A549 (cell line): Measurements from ENCODE around the gene PGBD5. TPM values are rescaled to one million over a fixed set of nuclear protein-coding genes. Genes with fewer than 3 reads are reported as not detected.

Experiments used
- ATAC-seq, 2 experiments: fragments of 200-7000 bp in 1 of 2; fragments of >200 bp in 1 of 2; cut with Nextera tagmentation in 1 of 2; cut with Tn5 transposase in 1 of 2; 3 replicates each; pipeline versions ENCODE4 v1.8.0 to v1.9.1; 2018 to 2020; ENCODE audit warnings: mild to moderate bottlenecking in 1 of 2, moderate library complexity in 1 of 2
- CTCF ChIA-PET: fragments of 300-600 bp; sonication (Branson Sonifier 250); formaldehyde crosslinking; extraction: SDS; loops from one replicate; lab custom pipeline; 2021; ENCODE audit warnings: antibody characterized with exemption, inconsistent platforms; lab: Yijun Ruan, JAX
- POLR2A ChIA-PET: fragments of 350-600 bp; formaldehyde crosslinking; extraction: SDS; loops from one replicate; lab custom pipeline; 2021; ENCODE audit warnings: antibody characterized with exemption, inconsistent platforms; lab: Yijun Ruan, JAX
- DNase-seq, 2 experiments: peaks; one replicate each; pipeline versions ENCODE4 v3.0.0 to v3.0.0-alpha.2; 2011 to 2016; ENCODE audit warnings: low read depth in 1 of 2, low spot score in 1 of 2
- FAIRE-seq: peaks from 2 replicates; lab custom pipeline; 2011; peaks lifted over from hg19 to GRCh38; lab: Jason Lieb, UNC
- H3K27ac ChIP-seq, 2 experiments: fragments of >200 bp; sonication (Bioruptor Twin); formaldehyde crosslinking; 3 replicates each; pipeline ENCODE4 v1.5.1; 2016 to 2017
- H3K4me1 ChIP-seq: fragments of >200 bp; sonication (Bioruptor Twin); formaldehyde crosslinking; 3 replicates; pipeline ENCODE4 v1.6.1; 2016
- H3K4me2 ChIP-seq: fragments of >200 bp; sonication (Bioruptor Twin); formaldehyde crosslinking; 3 replicates; pipeline ENCODE4 v1.6.1; 2016
- H3K4me3 ChIP-seq: fragments of >200 bp; sonication (Bioruptor Twin); formaldehyde crosslinking; 3 replicates; pipeline ENCODE4 v1.5.1; 2016
- H3K9me3 ChIP-seq: fragments of >200 bp; sonication (Bioruptor Twin); formaldehyde crosslinking; 3 replicates; pipeline ENCODE4 v1.6.1; 2016
- ATOH8 ChIP-seq: fragments of 250-450 bp; sonication (Bioruptor Pico); IDR thresholded peaks from 2 replicates; pipeline ENCODE4 v1.5.0; 2020; ENCODE audit warnings: low read depth, mild to moderate bottlenecking, moderate library complexity
- BCL3 ChIP-seq: fragments of >200 bp; sonication (Bioruptor Twin); formaldehyde crosslinking; IDR thresholded peaks from 3 replicates; pipeline ENCODE4 v1.6.1; 2016
- CBX8 ChIP-seq: fragments of 200-600 bp; sonication (generic); IDR thresholded peaks from 2 replicates; pipeline ENCODE4 v1.6.1; 2016
- CHD2 ChIP-seq: fragments of 150-350 bp; IDR thresholded peaks from 2 replicates; pipeline ENCODE4 v1.6.1; 2014; ENCODE audit warnings: low read length; ENCODE audit not compliant: partially characterized antibody
- E2F6 ChIP-seq: IDR thresholded peaks from 2 replicates; pipeline ENCODE4 v1.6.1; 2012; ENCODE audit warnings: low read depth, borderline replicate concordance
- EP300 ChIP-seq, 2 experiments: fragments of >200 bp; sonication (Bioruptor Twin); formaldehyde crosslinking; IDR thresholded peaks; 2 replicates in 1 of 2; 3 replicates in 1 of 2; pipeline ENCODE4 v1.6.1; 2016 to 2017
- ESRRA ChIP-seq: fragments of 150-350 bp; IDR thresholded peaks from 2 replicates; pipeline ENCODE4 v1.6.1; 2014; ENCODE audit warnings: mild to moderate bottlenecking, low read length, borderline replicate concordance
- FOSB ChIP-seq: fragments of 250-450 bp; sonication (Bioruptor Pico); IDR thresholded peaks from 2 replicates; pipeline ENCODE4 v1.5.0; 2020; ENCODE audit warnings: mild to moderate bottlenecking, moderate library complexity
- HOXB13 ChIP-seq: fragments of 250-450 bp; sonication (Bioruptor Pico); IDR thresholded peaks from 2 replicates; pipeline ENCODE4 v1.5.0; 2020; ENCODE audit warnings: low read depth, mild to moderate bottlenecking, moderate library complexity
- HOXB5 ChIP-seq: fragments of 250-450 bp; sonication (Bioruptor Pico); IDR thresholded peaks from 2 replicates; pipeline ENCODE4 v1.5.0; 2020; ENCODE audit warnings: mild to moderate bottlenecking, moderate library complexity
- MAZ ChIP-seq: fragments of 150-350 bp; IDR thresholded peaks from 2 replicates; pipeline ENCODE4 v1.6.1; 2014; ENCODE audit warnings: antibody characterized with exemption, low read depth, low read length, borderline replicate concordance
- NPAS2 ChIP-seq: fragments of 250-450 bp; sonication (Bioruptor Pico); IDR thresholded peaks from 2 replicates; pipeline ENCODE4 v1.8.0; 2022; ENCODE audit warnings: mild to moderate bottlenecking, moderate library complexity, borderline replicate concordance
- RAD21 ChIP-seq, 2 experiments: fragments of >200 bp in 1 of 2; sonication (Bioruptor Twin) in 1 of 2; formaldehyde crosslinking in 1 of 2; IDR thresholded peaks in 1 of 2; conservative IDR thresholded peaks in 1 of 2; 2 replicates in 1 of 2; 3 replicates in 1 of 2; pipeline ENCODE4 v1.6.1; 2012 to 2018; ENCODE audit warnings: inconsistent platforms in 1 of 2
- RARB ChIP-seq: fragments of 250-450 bp; sonication (Bioruptor Pico); IDR thresholded peaks from 2 replicates; pipeline ENCODE4 v1.8.0; 2021; ENCODE audit warnings: mild to moderate bottlenecking, moderate library complexity
- SMC3 ChIP-seq: fragments of >200 bp; sonication (Bioruptor Twin); formaldehyde crosslinking; IDR thresholded peaks from 3 replicates; pipeline ENCODE4 v1.6.1; 2018; ENCODE audit warnings: inconsistent platforms
- TP53 ChIP-seq: fragments of 250-450 bp; sonication (Bioruptor Pico); IDR thresholded peaks from 2 replicates; pipeline ENCODE4 v1.5.0; 2021; ENCODE audit warnings: mild to moderate bottlenecking, moderate library complexity
- ZC3H11A ChIP-seq: fragments of 450-650 bp; IDR thresholded peaks from 2 replicates; pipeline ENCODE4 v1.6.1; 2014; ENCODE audit warnings: antibody characterized with exemption, mild to moderate bottlenecking
- ZNF302 ChIP-seq: fragments of 250-450 bp; sonication (Bioruptor Pico); IDR thresholded peaks from 2 replicates; pipeline ENCODE4 v1.9.0; 2021; ENCODE audit warnings: inconsistent platforms, mild to moderate bottlenecking, moderate library complexity
- WGBS: methylation state at CpG from one replicate; pipeline ENCODE4 v1.1.6; 2017; ENCODE audit errors: missing lambda C conversion rate; 5-methylcytosine and 5-hydroxymethylcytosine counted together
- polyA plus RNA-seq, 4 experiments: library from polyadenylated mRNA; depleted of rRNA in 3 of 4; stranded (reverse); fragments of >200 nt; fragmentation: RNase III in 1 of 4; extraction: RNeasy Plus Mini Kit Qiagen cat#74134 plus additional on column Dnase treatment in 1 of 4; gene quantifications; 2 replicates in 3 of 4; 3 replicates in 1 of 4; pipeline ENCODE4 v1.2.3, GENCODE V29; 2011 to 2017
- TF ChIP-seq, protein P1 (sequence below): fragments of >200 bp; sonication (Bioruptor Twin); formaldehyde crosslinking; IDR thresholded peaks from 3 replicates; pipeline ENCODE4 v1.5.1; 2016
- TF ChIP-seq, protein P2 (sequence below): fragments of 250-450 bp; sonication (Bioruptor Pico); IDR thresholded peaks from 2 replicates; pipeline ENCODE4 v1.5.0; 2021; ENCODE audit warnings: mild to moderate bottlenecking, moderate library complexity, borderline replicate concordance

The PGBD5 gene
- polyA plus RNA-seq, 2 of the 4 experiments (the other 2 are of a cell fraction): 0.04 to 0.66 TPM

- ATAC-seq (peak; percentile 91 to 92), DNase-seq (peak; percentile 64 to 89), FAIRE-seq (no peak)
- Histone ChIP-seq H3K4me2 (no peak overlapping the region), H3K4me1 (peaks cover 4% of the 10 kb centered on the region; the same call in 1 of the 3 replicates), H3K4me3 (no peak overlapping the region), H3K9me3 (no peaks in the 10 kb centered on the region), H3K27ac (peak overlapping the region in 1 of 2 experiments; percentile 74; a peak in 4 of 6 replicates)
- ChIA-PET POLR2A (no interaction called here), CTCF (interaction anchor here (0.7 to 2.7 kb wide), 13 partner anchors 9 to 610 kb away, joined by 3 to 7 read pairs (median 4); no protein-coding TSS in a partner anchor)
- WGBS: 80% methylated on average over 18 of the region's 19 CpGs
- TF ChIP-seq SMC3: peak; percentile 66
- no peak for TF ChIP-seq TP53
- TF ChIP-seq, protein P1, sequence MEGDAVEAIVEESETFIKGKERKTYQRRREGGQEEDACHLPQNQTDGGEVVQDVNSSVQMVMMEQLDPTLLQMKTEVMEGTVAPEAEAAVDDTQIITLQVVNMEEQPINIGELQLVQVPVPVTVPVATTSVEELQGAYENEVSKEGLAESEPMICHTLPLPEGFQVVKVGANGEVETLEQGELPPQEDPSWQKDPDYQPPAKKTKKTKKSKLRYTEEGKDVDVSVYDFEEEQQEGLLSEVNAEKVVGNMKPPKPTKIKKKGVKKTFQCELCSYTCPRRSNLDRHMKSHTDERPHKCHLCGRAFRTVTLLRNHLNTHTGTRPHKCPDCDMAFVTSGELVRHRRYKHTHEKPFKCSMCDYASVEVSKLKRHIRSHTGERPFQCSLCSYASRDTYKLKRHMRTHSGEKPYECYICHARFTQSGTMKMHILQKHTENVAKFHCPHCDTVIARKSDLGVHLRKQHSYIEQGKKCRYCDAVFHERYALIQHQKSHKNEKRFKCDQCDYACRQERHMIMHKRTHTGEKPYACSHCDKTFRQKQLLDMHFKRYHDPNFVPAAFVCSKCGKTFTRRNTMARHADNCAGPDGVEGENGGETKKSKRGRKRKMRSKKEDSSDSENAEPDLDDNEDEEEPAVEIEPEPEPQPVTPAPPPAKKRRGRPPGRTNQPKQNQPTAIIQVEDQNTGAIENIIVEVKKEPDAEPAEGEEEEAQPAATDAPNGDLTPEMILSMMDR: peak; percentile 54
- TF ChIP-seq RAD21 (conservative IDR thresholded peaks at IDR 0.05 in 1 of 2, IDR thresholded peaks at IDR 0.05 in 1 of 2): peak; percentile 71 to 79
- TF ChIP-seq CBX8: no peak
- no peak for TF ChIP-seq MAZ
- no peak for TF ChIP-seq FOSB (CRISPR knock-in tag)
Measured at GRCh38 chr1:230268371-230269170, 157.6 kb downstream of the PGBD5 start.

DNA sequence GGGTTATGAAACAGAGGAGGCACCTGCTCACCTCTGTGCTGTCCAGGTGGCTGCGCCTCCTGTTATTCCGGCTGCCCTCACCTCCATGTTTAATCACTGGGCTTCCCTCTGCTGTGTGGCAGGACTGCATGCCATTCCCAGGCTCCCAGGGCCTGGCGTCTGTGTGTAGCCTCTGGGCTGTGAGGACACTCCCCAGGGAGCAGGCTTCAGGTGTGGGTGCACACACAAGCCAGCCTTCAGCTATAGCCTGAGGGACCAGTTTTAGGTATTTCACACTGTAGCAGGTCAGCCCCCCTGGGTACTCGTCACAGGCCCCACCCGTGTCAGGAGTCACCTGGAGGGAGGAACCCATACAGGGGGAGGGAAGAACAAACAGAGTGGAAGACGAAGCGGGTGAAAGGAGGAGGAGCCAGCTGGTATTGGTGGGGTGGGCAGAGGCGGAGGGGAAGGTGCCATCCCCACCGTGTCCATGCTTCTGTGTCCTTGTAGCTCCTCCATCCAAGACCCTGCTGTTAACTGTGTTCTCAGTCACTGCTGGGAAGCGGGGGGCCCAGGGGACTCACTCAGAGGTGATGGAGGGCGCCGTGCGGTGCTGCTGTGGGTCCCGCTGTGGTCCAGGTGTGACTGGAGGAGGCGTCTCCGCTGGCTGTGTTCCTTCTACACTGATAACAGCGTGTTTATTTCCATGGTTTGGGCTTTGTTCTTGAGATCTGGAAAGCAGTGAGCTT lies 158.6 kb downstream of the PGBD5 start:
- no peaks in the 10 kb centered on the region for H3K9me3 ChIP-seq
- POLR2A ChIA-PET: no interaction called here
- TF ChIP-seq ATOH8 (CRISPR knock-in tag) (no peak), NPAS2 (CRISPR knock-in tag) (no peak), ESRRA (no peak), BCL3 (no peak), CHD2 (no peak), EP300 (IDR thresholded peaks at IDR 0.05) (no peak), E2F6 (no peak), ZNF302 (CRISPR knock-in tag) (no peak), RARB (no peak), ZC3H11A (no peak), SMC3 (no peak), HOXB13 (CRISPR knock-in tag) (no peak), HOXB5 (CRISPR knock-in tag) (no peak)
- TF ChIP-seq, protein P2, sequence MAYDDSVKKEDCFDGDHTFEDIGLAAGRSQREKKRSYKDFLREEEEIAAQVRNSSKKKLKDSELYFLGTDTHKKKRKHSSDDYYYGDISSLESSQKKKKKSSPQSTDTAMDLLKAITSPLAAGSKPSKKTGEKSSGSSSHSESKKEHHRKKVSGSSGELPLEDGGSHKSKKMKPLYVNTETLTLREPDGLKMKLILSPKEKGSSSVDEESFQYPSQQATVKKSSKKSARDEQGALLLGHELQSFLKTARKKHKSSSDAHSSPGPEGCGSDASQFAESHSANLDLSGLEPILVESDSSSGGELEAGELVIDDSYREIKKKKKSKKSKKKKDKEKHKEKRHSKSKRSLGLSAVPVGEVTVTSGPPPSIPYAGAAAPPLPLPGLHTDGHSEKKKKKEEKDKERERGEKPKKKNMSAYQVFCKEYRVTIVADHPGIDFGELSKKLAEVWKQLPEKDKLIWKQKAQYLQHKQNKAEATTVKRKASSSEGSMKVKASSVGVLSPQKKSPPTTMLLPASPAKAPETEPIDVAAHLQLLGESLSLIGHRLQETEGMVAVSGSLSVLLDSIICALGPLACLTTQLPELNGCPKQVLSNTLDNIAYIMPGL: no peak
- ATAC-seq: no peak
- H3K27ac ChIP-seq: no peak overlapping the region
- peaks cover 4% of the 10 kb centered on the region; the same call in 1 of the 3 replicates for H3K4me1 ChIP-seq
- H3K4me2 ChIP-seq: no peak overlapping the region
- no peak overlapping the region for H3K4me3 ChIP-seq
- FAIRE-seq: no peak
- WGBS: 91% methylated on average over 17 of the region's 17 CpGs
- no peak for DNase-seq
- CTCF ChIA-PET: interaction anchor here (0.7 to 2.7 kb wide), 12 partner anchors 8 to 609 kb away, joined by 3 to 7 read pairs (median 4); no protein-coding TSS in a partner anchor
